ENCODE results near the gene ARMH1.

The ARMH1 gene

GRCh38 chr1:44688760-44689446, 14.4 kb downstream of the ARMH1 start:
- no peak for TF ChIP-seq REST (IDR thresholded peaks at IDR 0.05; ENCODE audit: insufficient read depth in 1 of 2, low read depth in 2 of 2, low read length in 2 of 2)
- TF ChIP-seq POLR2AphosphoS5 (IDR thresholded peaks at IDR 0.05; ENCODE audit: low read depth, low read length) = no peak
- TF ChIP-seq TAF1 (IDR thresholded peaks at IDR 0.05; ENCODE audit: borderline replicate concordance, insufficient read depth, low read length) = no peak
- TF ChIP-seq SIN3A (IDR thresholded peaks at IDR 0.05; ENCODE audit: borderline replicate concordance, insufficient read depth, low read length) = no peak
- no peak for TF ChIP-seq FOXP2 (optimal IDR thresholded peaks at IDR 0.05; ENCODE audit: borderline replicate concordance, extremely low read depth, extremely low read length, insufficient read depth)

GRCh38 chr1:44689447-44689765, 14.9 kb downstream of the ARMH1 start:
- TF ChIP-seq REST (IDR thresholded peaks at IDR 0.05; ENCODE audit: insufficient read depth in 1 of 2, low read depth in 2 of 2, low read length in 2 of 2) = no peak
- no peak for TF ChIP-seq SIN3A (IDR thresholded peaks at IDR 0.05; ENCODE audit: borderline replicate concordance, insufficient read depth, low read length)
- no peak for TF ChIP-seq POLR2AphosphoS5 (IDR thresholded peaks at IDR 0.05; ENCODE audit: low read depth, low read length)
- TF ChIP-seq FOXP2 (optimal IDR thresholded peaks at IDR 0.05; ENCODE audit: borderline replicate concordance, extremely low read depth, extremely low read length, insufficient read depth) = no peak
- TF ChIP-seq TAF1 (IDR thresholded peaks at IDR 0.05; ENCODE audit: borderline replicate concordance, insufficient read depth, low read length) = no peak

GRCh38 chr1:44693159-44693558, 18.6 kb downstream of the ARMH1 start:
- no peak for TF ChIP-seq TAF1 (IDR thresholded peaks at IDR 0.05; ENCODE audit: borderline replicate concordance, insufficient read depth, low read length)
- no peak for TF ChIP-seq POLR2AphosphoS5 (IDR thresholded peaks at IDR 0.05; ENCODE audit: low read depth, low read length)
- TF ChIP-seq REST (IDR thresholded peaks at IDR 0.05; ENCODE audit: insufficient read depth in 1 of 2, low read depth in 2 of 2, low read length in 2 of 2) = no peak
- TF ChIP-seq FOXP2 (optimal IDR thresholded peaks at IDR 0.05; ENCODE audit: borderline replicate concordance, extremely low read depth, extremely low read length, insufficient read depth) = no peak
- no peak for TF ChIP-seq SIN3A (IDR thresholded peaks at IDR 0.05; ENCODE audit: borderline replicate concordance, insufficient read depth, low read length)

DNA sequence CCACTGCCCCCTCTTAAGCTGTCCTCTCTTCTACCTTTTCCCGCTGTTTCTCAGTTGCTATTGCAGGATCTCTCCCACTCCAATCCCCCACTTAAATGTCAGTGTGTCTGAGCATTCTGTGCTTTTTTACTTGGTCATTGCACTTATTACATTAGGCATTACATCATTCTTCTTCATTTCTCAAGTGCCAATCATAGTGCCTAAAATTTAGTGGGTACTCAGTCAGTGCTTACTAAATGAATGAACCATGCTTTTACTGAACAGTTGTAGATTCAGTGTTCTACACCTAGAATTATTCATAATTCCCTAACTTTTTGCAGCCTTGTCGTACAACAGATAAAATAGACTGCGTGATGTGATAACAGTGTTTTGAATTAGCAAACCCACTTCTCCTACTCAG, 19.4 kb downstream of the ARMH1 start:
- no peak for TF ChIP-seq REST (IDR thresholded peaks at IDR 0.05; ENCODE audit: insufficient read depth in 1 of 2, low read depth in 2 of 2, low read length in 2 of 2)
- TF ChIP-seq SIN3A (IDR thresholded peaks at IDR 0.05; ENCODE audit: borderline replicate concordance, insufficient read depth, low read length) = no peak
- no peak for TF ChIP-seq TAF1 (IDR thresholded peaks at IDR 0.05; ENCODE audit: borderline replicate concordance, insufficient read depth, low read length)
- no peak for TF ChIP-seq POLR2AphosphoS5 (IDR thresholded peaks at IDR 0.05; ENCODE audit: low read depth, low read length)
- TF ChIP-seq FOXP2 (optimal IDR thresholded peaks at IDR 0.05; ENCODE audit: borderline replicate concordance, extremely low read depth, extremely low read length, insufficient read depth) = no peak
